Measurements from ENCODE around the gene LRRC43. TPM values are rescaled to one million over a fixed set of nuclear protein-coding genes. Genes with fewer than 3 reads are reported as not detected.

Gene LRRC43
- total and polyA plus RNA-seq, 9 donors: 0.18 to 0.74 (median 0.33) TPM

DNA sequence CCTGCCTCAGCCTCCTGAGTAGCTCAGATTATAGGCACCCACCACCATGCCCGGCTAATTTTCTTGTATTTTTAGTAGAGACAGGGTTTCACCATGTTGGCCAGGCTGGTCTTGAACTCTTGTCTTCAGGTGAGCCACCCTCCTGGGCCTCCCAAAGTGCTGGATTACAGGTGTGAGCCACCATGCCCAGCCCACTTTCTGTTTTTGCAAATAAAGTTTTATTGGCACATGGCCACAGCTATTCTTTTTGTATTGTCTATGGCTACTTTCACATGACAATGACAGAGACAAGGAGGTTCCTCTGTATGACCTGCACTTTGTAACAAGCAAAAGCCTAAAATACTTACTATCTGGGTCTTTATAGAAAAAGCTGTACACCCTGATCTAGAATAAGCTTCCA, 62.6 kb downstream of the LRRC43 start:
- Histone ChIP-seq H3K4me3 (ENCODE audit: low read length) (no peak overlapping the region), H3K9me3 (replicated peaks; ENCODE audit: control insufficient read depth, low read depth, low read length) (no peaks in the 10 kb centered on the region), H3K27me3 (ENCODE audit: control insufficient read depth, insufficient read depth, low read length) (no peaks in the 10 kb centered on the region), H3K4me1 (ENCODE audit: control insufficient read depth, insufficient read depth, low read length) (no peaks in the 10 kb centered on the region), H3K27ac (ENCODE audit: low read length) (no peak overlapping the region), H3K36me3 (ENCODE audit: control insufficient read depth, insufficient read depth, low read length) (peaks cover 40% of the 10 kb centered on the region)
- 83% methylated on average over 1 of the region's 1 CpG for WGBS (ENCODE audit: insufficient coverage)
- no peak for DNase-seq

DNA sequence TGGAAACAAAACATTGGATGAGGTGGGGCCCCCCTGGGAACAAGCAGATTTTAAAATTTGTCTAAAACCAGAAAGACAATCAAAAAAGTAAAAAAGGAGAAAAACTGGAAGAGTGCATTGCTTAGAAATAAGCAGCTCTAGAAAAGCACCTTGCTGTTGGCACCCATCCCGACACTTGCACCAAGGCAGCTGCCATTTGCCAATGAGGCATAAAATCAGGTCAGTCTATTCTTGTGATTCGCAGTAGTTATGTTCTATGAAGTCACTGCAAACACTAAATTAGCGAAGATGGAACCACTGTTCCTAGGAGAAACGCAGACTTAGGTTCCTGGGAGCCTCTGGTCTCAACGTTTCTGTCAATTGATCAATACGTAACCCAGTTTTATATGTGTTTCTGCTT, 67.1 kb downstream of the LRRC43 start:
- Histone ChIP-seq H3K27ac (ENCODE audit: low read length) (no peak overlapping the region), H3K4me3 (ENCODE audit: low read length) (no peak overlapping the region), H3K27me3 (ENCODE audit: control insufficient read depth, insufficient read depth, low read length) (no peaks in the 10 kb centered on the region), H3K36me3 (ENCODE audit: control insufficient read depth, insufficient read depth, low read length) (peaks cover 31% of the 10 kb centered on the region), H3K9me3 (replicated peaks; ENCODE audit: control insufficient read depth, low read depth, low read length) (no peaks in the 10 kb centered on the region), H3K4me1 (ENCODE audit: control insufficient read depth, insufficient read depth, low read length) (no peaks in the 10 kb centered on the region)
- no peak for DNase-seq
- WGBS (ENCODE audit: insufficient coverage): 86% methylated on average over 6 of the region's 6 CpGs

GRCh38 chr12:122250536-122250935, 67.6 kb downstream of the LRRC43 start:
- Histone ChIP-seq H3K27ac (ENCODE audit: low read length) (no peak overlapping the region), H3K4me3 (ENCODE audit: low read length) (no peak overlapping the region), H3K4me1 (ENCODE audit: control insufficient read depth, insufficient read depth, low read length) (no peaks in the 10 kb centered on the region), H3K9me3 (replicated peaks; ENCODE audit: control insufficient read depth, low read depth, low read length) (no peaks in the 10 kb centered on the region), H3K27me3 (ENCODE audit: control insufficient read depth, insufficient read depth, low read length) (no peaks in the 10 kb centered on the region), H3K36me3 (ENCODE audit: control insufficient read depth, insufficient read depth, low read length) (peaks cover 30% of the 10 kb centered on the region)
- no peak for DNase-seq
- 94% methylated on average over 6 of the region's 8 CpGs for WGBS (ENCODE audit: insufficient coverage)

Other genes with a start within 250 kb of the LRRC43 start
- 7.8 TPM for gene BCL7A, start 161.2 kb upstream of the LRRC43 start, total RNA-seq
- gene BCL7A, start 161.2 kb upstream of the LRRC43 start, polyA plus RNA-seq (ENCODE audit: insufficient read depth in 1 of 8, insufficient read length in 8 of 8, low replicate concordance in 1 of 8): 10 to 100 TPM; 11.0 to 20.2 (median 16.5) TPM
- gene MLXIP, start 104.4 kb upstream of the LRRC43 start, total RNA-seq: 12.6 TPM
- gene MLXIP, start 104.4 kb upstream of the LRRC43 start, polyA plus RNA-seq (ENCODE audit: insufficient read depth in 1 of 8, insufficient read length in 8 of 8, low replicate concordance in 1 of 8): 10 to 100 TPM; 19.2 to 34.0 (median 29.2) TPM
- not detected for gene IL31, start 8.9 kb upstream of the LRRC43 start, total RNA-seq
- not detected for gene IL31, start 8.9 kb upstream of the LRRC43 start, polyA plus RNA-seq (ENCODE audit: insufficient read depth in 1 of 8, insufficient read length in 8 of 8, low replicate concordance in 1 of 8)
- gene B3GNT4, start 20.6 kb downstream of the LRRC43 start, total RNA-seq: 0.04 TPM
- under 1 TPM; 0.09 to 0.88 (median 0.38) TPM for gene B3GNT4, start 20.6 kb downstream of the LRRC43 start, polyA plus RNA-seq (ENCODE audit: insufficient read depth in 1 of 8, insufficient read length in 8 of 8, low replicate concordance in 1 of 8)
- 42.9 TPM for gene DIABLO, start 42.9 kb downstream of the LRRC43 start, total RNA-seq
- 10 to 100 TPM; 31.4 to 44.0 (median 36.4) TPM for gene DIABLO, start 42.9 kb downstream of the LRRC43 start, polyA plus RNA-seq (ENCODE audit: insufficient read depth in 1 of 8, insufficient read length in 8 of 8, low replicate concordance in 1 of 8)
- gene VPS33A, start 83.4 kb downstream of the LRRC43 start, total RNA-seq: 14.0 TPM
- gene VPS33A, start 83.4 kb downstream of the LRRC43 start, polyA plus RNA-seq (ENCODE audit: insufficient read depth in 1 of 8, insufficient read length in 8 of 8, low replicate concordance in 1 of 8): 10 to 100 TPM in 7 of 8 donors, 1 to 10 TPM in 1; 9.0 to 14.4 (median 11.7) TPM
- gene CLIP1, start 239.5 kb downstream of the LRRC43 start, total RNA-seq: 19.8 TPM
- gene CLIP1, start 239.5 kb downstream of the LRRC43 start, polyA plus RNA-seq (ENCODE audit: insufficient read depth in 1 of 8, insufficient read length in 8 of 8, low replicate concordance in 1 of 8): 10 to 100 TPM; 16.6 to 28.3 (median 20.7) TPM

Data from muscle of leg (tissue), 11 donors.